HG02642 (cell line): ENCODE measurements around the gene DCTN4.
"Not testable (repeated sequence)": the region's sequence is repeated elsewhere in the genome, so short reads cannot be mapped to it uniquely, and the experiment has no call there.

ENCODE experiments used
- ATAC-seq: cut with Tn5 transposase; IDR thresholded peaks from one replicate; pipeline ENCODE4 v1.9.1; 2021; ENCODE audit warnings: mild to moderate bottlenecking; ENCODE audit not compliant: unreplicated experiment, poor library complexity

Gene DCTN4

DNA sequence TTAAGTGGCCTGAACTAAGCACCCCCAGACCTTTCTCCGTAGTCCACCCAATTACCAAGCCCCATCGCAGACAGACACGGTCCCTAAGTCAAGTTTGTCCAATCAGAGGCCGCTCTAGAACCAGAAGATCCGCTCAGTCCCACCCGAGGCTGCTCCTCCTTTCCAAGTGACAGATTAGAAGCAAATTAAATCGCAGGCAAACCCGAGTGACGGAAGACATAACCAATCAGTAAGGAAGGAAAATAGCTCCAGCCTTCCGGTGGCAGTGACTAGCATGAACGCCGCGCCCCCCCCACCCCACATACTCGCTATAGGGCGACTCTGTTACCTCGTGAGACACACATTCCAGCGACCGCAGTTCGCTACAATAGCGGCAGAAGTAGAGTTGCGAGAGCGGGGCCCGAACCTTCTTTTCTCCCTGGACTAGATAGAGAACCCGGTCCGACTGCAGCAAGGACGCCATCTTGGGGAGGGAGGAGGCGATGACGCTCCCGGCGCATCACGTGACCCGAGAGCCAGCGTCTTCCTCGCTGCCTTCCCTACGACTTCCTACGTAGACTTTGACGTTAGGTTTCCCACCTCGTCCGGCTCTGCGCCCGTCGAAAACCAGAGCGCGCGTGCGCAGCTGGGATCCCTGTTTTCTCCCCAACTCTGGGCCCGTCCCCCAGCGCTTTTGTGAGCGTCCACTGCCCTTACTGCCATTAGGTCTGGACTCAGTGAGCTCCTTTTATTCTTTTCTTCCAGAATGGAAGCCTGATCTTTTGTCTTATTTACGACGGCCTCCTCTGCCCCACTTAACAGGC is at the start of gene DCTN4:
DCTN4 (minus strand) TSS at position 487 of the 803 bp plus-strand sequence; CDS start at position 463, 24 bp downstream.
- ATAC-seq, result peak; percentile 95

DNA sequence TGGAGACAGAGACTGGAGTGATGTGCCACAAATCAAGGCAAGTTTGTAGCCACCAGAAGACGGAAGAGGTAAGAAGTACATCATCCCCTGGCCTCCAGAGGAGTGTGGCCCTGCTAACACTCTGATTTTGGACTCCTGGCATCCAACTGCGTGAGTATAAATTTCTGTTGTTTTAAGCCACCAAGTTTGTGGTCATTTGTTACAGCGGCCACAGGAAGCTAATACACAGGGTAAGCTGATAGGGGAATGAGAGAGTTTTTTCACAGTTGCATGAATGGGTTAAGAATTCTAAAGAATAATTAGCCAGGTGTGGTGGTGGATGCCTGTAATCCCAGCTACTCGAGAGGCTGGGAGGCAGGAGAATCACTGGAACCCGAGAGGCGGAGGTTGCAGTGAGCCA is 45.6 kb upstream of the DCTN4 start:
- ATAC-seq, result no peak

DNA sequence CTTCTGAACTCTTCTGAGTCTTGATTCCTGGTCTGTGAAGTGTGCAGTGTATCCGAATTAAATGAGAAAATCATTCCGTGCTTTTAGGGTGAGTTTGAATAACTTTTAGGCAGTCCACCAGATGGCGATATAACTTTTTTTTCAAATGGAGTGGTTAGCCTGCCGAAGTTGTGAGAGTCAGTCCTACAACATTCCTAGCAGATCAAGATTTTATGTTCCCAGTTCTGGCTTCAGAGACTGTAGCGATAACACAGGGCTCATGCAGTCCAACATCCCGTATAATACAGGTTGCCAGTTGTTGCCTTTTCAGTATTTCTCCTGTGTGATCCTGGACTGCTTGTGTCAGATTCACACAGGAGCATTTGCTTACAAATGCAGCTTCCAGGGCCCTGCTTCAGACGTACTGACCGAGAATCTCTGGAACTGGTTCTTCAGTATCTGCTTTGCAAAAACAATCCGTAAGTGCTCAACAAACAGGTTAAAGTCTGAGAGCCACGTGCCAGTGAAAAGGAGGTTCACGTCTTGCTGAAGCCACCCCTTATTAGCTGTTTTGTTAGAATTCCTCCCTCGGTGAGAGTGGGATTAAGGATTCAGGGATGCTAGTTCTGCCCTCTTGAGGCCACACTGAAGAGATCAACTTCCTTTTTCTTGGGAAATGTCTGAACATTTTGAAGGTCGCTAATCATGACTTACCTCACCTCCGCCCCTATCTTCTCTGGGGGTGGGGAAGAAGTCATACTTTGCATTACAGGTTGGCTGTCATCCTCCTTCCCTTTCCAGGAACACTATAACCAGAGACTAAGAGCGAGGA is 42.5 kb upstream of the DCTN4 start:
- peak; percentile 69 for ATAC-seq

DNA sequence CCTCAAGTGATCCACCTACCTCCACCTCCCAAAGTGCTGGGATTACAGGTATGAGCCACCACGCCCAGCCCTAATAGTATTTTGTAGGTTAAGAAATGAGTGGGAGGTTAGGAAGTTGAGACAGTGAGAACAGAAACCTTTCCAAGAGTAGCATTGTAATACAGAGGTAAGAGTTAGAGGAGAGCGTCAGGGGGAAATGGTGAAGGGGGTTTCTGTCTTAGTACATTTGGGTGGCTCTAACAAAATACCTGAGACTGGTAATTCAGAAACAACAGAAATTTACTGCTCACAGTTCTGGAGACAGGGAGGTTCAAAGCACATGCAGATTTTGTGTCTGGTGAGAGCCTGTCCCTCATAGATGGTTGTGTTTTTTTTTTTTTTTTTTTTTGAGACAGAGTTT is 38.6 kb upstream of the DCTN4 start:
- ATAC-seq, result no peak

DNA sequence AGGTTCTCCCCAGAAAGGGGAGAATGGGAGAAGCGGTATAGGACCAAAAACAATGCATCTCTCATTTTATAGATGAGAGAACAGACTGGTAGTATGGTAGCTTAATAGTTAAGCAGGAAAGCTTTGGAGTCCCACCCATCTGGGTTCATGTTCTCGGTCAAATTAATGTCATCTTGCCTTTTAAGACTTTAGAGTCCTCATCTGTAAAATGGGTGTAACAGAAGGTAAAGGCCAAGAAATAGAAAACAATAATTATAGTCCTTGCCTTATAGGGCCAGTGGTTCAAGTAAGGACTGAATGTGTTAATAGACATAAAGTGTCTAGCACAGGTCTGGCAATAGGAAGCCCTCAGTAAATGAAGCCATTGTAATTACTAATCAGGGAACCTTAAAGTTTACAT is 36.1 kb upstream of the DCTN4 start:
- no peak for ATAC-seq

DNA sequence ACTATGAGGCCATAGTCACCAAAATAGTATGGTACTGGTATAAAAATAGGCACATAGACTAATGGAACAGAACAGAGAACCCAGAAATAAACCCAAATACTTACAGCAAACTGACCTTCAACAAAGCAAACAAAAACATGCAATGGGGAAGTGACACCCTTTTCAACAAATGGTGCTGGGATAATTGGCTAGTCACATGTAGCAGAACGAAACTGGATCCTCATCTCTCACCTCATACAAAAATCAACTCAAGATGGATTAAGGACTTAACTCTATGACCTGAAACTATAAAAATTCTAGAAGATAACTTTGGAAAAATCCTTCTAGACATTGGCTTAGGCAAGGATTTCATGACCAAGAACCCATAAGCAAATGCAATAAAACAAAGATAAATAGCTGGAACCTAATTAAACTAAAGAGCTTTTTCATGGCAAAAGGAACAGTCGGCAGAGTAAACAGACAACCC is 34.6 kb upstream of the DCTN4 start:
- ATAC-seq, result not testable (repeated sequence)

DNA sequence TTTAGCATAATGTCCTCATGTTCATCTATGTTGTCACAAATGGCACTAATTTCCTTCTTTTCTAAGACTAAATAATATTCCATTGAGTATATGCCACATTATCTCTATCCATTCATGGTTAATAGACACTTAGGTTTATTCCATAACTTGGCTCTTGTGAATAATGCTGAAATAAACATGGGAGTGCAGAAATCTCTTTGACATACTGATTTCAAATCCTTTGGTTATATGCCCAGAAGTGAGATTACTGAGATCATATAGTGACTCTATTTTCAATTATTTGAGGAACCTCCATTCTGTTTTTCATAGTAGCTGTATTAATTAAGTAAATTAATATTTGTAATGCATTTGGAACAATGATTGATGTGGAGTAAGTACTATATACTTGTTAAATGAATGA is 32.7 kb upstream of the DCTN4 start:
- no peak for ATAC-seq

DNA sequence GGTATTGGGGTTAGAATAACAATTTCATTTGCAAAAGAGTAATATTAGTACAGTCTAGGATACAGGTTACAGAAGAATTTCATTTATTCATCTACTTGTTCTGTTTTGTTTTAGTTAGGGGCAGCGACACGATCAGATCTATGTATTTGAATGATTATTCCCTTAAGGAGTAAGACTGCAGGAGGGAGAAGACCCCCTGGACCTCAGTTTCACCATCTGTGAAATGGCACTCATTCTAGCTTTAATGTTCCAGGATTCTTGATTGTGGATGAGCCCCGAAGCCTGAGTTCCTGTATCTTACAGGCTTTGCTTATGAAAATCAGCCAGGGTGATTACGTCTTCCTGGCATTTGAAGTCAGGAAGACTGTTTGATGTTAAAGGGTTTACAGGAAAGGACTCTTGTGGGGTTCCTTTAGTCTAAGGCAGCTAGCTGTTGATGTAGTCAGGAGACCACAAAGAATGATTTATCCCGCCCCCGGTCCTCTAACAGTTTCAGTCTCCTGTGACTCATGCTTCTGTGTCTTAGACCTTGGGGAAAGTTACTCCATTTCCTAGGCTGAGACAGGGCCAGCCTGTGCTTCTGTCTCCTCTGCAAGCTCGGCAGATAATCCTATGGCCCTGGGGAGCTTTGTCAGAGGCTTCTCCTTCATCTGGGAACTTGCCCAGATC is 31.3 kb upstream of the DCTN4 start:
- peak; percentile 95 for ATAC-seq

DNA sequence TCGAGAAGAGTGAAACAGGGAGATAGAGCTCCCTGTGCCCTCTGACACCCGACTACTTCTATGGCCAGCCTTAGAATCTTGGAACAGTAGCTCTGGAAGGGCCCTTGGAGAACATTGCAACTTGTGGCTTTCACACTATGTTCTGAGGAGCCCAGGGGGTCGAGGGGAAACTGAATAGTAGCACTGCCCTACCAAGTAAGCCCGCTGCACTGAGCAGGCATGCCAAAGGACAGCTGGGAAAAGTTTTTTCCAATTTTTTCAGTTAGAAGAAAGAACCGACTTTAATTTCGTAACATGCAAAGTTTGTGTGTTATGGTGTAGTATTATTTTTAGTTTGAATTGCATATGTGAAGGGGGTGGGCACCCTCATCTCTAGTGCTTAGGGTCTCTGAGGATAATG is 30.6 kb upstream of the DCTN4 start:
- no peak for ATAC-seq

DNA sequence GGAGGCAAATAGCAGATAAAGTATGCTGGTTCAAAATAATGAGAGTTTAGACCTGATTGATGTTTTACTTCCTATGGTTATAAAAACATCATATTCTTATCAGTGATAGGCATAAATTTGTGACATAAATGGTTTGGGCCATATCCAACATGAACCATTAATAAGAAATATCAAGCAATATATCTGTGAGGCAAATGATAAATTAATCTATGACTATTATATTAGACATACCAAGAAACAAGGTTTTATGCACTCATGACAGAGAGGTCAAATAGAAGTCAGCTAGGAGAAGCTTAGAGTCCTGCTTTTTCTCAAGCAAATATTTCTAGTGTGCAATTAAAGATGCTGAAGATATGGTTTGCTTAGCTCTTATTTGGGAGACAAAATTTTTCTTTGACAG is 30.2 kb upstream of the DCTN4 start:
- no peak for ATAC-seq

DNA sequence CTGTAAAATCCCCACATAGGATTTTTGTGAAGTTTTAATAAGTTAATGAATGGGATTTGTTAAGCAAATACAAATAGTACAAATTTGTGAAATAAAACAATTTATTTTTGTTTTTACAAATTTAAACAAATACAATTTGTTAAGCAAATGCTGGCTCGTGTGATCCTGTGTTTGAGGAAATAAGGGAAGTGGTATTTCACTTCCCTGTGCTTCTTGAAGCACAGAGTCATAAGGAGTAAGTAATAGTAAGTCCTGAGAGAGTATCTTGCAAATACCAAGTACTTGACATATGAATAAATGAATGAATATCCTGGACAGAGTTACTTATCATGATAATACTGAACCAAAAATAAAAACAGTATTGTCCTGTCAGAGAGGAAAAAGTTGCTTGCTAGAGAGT is 28.8 kb upstream of the DCTN4 start:
- no peak for ATAC-seq

DNA sequence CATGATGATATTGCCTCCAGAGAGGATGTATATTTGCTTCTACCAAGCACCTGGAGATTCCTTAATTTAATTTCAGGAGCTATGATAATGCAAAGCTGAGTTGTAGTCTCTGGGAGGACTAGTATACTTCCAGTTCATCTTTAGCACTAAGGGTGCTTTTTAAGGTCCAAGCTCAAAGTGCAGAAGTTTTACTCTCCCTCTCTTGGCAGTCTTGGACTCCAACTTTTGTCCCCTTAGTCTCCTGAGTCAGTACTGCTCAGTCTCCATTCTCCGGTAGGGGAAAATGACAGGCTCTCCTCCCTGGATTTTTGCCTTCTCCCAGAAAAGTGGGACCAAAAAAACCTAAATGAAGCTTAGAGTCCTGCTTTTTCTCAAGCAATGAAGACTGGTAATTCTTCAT is 28.1 kb upstream of the DCTN4 start:
- no peak for ATAC-seq

DNA sequence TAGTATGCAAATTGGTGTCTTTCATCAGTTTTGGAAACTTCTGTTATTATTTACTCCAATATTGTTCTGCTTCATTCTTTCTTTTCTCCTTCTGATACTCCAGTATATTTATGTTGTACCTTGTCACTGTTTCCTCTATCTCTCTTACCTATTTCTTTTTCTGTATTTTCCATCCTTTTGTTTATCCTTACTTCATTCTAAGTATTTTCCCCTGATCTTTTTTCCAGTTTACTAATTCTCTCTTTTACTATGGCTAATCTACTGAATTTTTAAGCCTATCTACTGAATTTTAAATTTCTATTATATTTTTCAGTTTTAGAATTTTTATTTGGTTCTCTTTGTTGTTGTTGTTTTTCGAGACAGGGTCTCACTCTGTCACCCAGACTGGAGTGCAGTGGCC is 27.1 kb upstream of the DCTN4 start:
- no peak for ATAC-seq

DNA sequence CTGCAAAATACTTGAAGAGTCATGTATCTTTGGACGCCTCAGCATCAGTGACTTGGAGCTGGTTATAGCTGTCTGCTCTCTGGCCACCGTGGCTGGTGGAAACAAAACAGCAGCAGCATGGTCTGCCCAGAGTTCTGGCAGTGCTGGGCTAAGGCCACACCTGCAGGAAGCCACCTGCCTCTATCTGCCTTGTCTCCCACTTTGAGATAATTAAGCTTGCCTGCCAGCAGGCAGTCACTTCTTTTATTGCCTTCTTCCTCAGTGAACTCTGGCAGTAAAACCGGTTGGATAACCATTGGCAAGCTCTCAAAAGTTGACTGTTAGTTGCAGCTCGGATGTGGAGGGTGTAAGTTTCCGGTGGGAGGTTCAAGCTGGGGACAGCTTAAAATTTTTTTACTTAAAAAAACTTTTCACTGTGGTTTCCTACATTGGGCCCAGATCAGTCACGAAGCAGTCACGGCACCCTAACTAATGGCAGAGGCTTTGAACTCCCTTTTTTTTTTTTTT is 24.7 kb upstream of the DCTN4 start:
- peak; percentile 43 for ATAC-seq

DNA sequence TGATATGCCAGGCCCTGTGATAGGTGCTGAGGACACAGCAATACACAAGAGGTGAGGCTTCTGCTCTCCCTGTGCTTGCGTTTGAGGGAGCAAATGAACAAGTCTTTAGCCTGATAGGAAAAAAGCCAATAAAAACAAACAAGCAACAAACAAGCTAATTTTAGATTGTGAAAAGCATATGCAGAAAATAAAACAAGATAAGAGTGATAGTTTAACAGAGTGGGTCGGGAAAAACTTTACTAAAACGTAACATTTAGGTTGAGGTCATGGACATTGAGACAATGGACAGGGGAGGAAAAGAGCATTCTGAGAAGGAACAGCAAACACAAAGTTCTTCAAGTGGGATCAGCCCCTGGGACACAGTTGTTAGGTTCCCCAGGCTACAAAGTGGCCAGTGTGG is 24.0 kb upstream of the DCTN4 start:
- ATAC-seq, result no peak

DNA sequence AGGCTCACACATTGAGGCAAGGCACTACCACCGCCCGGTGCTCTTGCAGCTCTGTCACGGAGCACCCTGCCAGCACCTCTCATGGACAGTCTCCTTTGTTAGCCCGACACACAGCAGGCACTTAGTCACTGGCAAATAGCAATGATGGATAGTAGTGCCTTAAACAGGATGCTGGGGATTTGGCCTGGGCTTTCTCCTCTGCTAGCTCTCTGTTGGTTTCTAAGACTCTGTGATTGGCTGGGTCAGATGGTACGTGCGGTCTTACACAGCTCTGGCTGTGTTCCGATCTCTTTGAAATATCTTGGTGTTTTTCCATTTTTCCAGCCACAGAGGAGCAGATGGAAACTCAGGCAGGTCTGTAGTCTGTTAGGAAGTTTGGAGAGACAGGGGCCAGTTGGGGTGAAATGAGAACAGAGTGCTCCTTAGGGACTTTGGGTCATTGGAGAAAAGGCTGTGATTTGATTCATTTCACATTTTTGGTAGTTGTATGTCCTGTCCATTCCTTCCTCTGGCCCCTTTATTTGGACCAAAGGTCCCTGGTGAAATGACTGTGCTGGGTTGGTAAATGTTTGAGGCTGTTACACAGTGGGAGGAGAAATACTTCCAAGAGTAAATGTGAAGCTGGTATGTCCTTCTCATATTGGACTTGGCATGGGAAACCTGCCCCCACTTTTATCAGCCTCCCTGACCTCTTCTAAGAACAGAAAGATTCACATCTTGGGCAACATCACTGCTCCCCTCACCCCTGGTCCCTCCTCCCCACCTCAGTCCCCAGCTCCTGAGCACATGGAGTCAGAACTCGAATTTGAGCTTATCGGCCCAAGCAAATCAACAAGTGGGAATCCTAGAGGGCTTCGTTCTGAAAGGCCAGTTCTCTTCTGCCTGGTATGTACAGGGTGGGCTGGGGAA is 23.1 kb upstream of the DCTN4 start:
- ATAC-seq, result no peak

DNA sequence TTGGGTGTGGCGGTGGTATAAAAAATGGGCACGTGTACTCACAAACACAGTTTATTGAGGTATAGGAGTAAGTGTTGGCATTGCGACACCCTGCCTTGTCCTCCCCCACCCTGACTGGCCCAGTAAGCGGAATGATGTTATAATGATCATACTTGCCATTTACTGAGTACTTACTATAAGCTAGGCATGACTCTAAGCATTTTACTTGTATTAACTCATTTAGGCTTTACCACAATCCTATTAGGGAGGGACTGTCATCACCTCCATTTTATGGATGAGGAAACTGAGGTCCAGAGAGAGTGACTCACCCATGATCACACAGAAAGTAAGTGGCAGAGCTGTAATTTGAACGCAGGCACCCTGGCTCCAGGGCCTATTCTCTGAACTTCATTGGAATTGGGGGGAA is 22.0 kb upstream of the DCTN4 start:
- no peak for ATAC-seq

DNA sequence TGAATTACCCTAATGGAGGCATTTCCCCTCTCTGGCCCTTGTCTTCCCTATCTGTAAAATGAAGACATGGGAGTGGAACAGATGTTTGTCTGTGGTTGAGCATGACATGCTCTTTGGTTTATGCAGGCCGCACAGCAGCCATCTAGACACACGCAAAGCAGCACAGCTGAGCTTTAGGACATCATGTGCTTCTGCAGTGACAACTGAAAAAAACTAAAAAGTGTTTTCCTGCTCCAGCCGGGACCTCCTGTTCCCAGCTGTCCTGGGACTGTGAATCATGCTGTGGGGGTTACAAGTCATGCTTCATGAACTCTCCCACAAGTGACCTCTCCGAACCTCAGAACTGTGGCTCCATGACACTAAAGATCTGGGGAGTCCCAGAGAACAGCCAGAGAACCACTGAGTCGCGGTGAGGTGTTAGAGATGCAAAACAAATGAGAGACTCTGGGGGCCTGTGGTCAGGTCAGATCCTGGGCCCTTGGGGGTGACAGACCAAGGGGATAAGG is 21.4 kb upstream of the DCTN4 start:
- peak; percentile 62 for ATAC-seq

DNA sequence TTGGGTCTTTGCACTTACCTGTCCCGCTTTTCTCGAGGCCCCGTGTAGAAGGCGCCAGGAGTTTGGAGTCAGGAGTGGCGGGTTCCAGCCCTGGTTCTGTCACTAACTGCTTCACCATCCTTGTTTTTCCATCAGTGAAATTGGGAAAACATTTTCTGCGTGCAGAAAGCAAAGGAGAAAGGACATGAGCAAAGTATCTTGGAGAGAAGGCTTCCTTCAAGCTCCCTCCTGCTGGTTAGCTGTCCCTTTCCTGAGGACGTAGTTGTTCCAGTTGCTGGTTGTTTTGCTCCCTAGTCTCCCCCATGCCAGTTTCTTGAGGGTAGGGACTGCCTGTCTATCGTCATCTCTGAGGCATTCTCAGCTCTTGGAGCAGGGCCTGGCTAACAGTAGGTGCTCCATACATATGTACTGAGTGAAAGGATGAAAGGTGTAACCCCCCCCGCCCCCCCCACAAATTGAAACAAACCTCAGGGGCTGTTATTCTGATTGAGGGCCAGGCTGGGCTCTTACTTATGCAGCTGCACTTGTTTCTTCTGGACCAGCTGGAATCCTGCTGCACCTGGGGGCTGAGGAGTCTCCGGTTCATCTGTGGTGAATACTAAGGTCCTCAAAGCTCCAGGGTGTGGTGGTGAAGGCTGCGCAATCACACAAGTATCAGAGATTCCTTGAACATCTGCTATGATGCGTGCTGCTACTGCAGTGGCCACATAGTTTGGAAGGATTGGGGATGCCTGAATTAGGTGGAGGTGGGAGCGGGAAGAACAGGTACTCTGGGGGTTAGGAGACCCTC is 20.8 kb upstream of the DCTN4 start:
- ATAC-seq, result peak; percentile 2
